ENCODE results near the gene RSPRY1.
"Not testable (repeated sequence)": the region's sequence is repeated elsewhere in the genome, so short reads cannot be mapped to it uniquely, and the experiment has no call there.

The RSPRY1 gene

GRCh38 chr16:57255686-57256415 lies 69.7 kb downstream of the RSPRY1 start:
- no peak for DNase-seq (ENCODE audit: low read depth)

- DNase-seq (ENCODE audit: low read depth) = no peak
Observed at GRCh38 chr16:57256601-57257395, 70.7 kb downstream of the RSPRY1 start.

- DNase-seq (ENCODE audit: low read depth) = no peak
Observed at GRCh38 chr16:57257455-57258070, 71.4 kb downstream of the RSPRY1 start.

GRCh38 chr16:57258226-57258909 lies 72.2 kb downstream of the RSPRY1 start:
- DNase-seq (ENCODE audit: low read depth) = no peak

- DNase-seq (ENCODE audit: low read depth) = no peak
Observed at GRCh38 chr16:57258910-57259475, 72.9 kb downstream of the RSPRY1 start.

GRCh38 chr16:57260294-57260929 lies 74.3 kb downstream of the RSPRY1 start:
- DNase-seq (ENCODE audit: low read depth) = no peak

- DNase-seq (ENCODE audit: low read depth) = no peak
Observed at GRCh38 chr16:57261806-57262205, 75.7 kb downstream of the RSPRY1 start.

GRCh38 chr16:57262841-57263540 lies 76.9 kb downstream of the RSPRY1 start:
- DNase-seq (ENCODE audit: low read depth) = no peak

GRCh38 chr16:57263541-57264351 lies 77.6 kb downstream of the RSPRY1 start:
- DNase-seq (ENCODE audit: low read depth) = no peak

GRCh38 chr16:57264381-57264780 lies 78.3 kb downstream of the RSPRY1 start:
- no peak for DNase-seq (ENCODE audit: low read depth)

- no peak for DNase-seq (ENCODE audit: low read depth)
Observed at GRCh38 chr16:57264950-57265371, 78.8 kb downstream of the RSPRY1 start.

GRCh38 chr16:57265850-57266530 lies 79.9 kb downstream of the RSPRY1 start:
- no peak for DNase-seq (ENCODE audit: low read depth)

- no peak for DNase-seq (ENCODE audit: low read depth)
Observed at GRCh38 chr16:57266531-57267260, 80.6 kb downstream of the RSPRY1 start.

GRCh38 chr16:57267343-57267742 lies 81.2 kb downstream of the RSPRY1 start:
- DNase-seq (ENCODE audit: low read depth) = not testable (repeated sequence)

GRCh38 chr16:57268804-57269800 lies 83.0 kb downstream of the RSPRY1 start:
- no peak for DNase-seq (ENCODE audit: low read depth)

- DNase-seq (ENCODE audit: low read depth) = no peak
Observed at GRCh38 chr16:57270221-57271062, 84.3 kb downstream of the RSPRY1 start.

GRCh38 chr16:57271063-57271345 lies 84.9 kb downstream of the RSPRY1 start:
- no peak for DNase-seq (ENCODE audit: low read depth)
